Psoas muscle (tissue), 8 donors: Measurements from ENCODE around the gene DIPK1A. TPM values are rescaled to one million over a fixed set of nuclear protein-coding genes. Genes with fewer than 3 reads are reported as not detected.

Experiments used
- ATAC-seq, 4 donors: fragments of 200-7000 bp; cut with Tn5 transposase; one replicate each; pipeline ENCODE4 v1.9.1; 2020; ENCODE audit warnings: moderate library complexity in 3 of 4, mild to moderate bottlenecking in 2 of 4
- DNase-seq, 2 donors: peaks; one replicate each; pipeline ENCODE4 v3.0.0-alpha.2; 2020
- H3K27ac ChIP-seq: fragments of 200-600 bp; one replicate; pipeline ENCODE4 v1.8.0; 2022
- H3K27me3 ChIP-seq, 3 donors: fragments of 200-600 bp in 1 of 3; one replicate each; pipeline versions ENCODE4 v1.6.1 to v1.8.0; 2013 to 2022; ENCODE audit warnings: low read length in 2 of 3, mild to moderate bottlenecking in 2 of 3, moderate library complexity in 1 of 3; ENCODE audit not compliant: insufficient read depth in 3 of 3
- H3K36me3 ChIP-seq, 2 donors: fragments of 200-600 bp in 1 of 2; one replicate each; pipeline versions ENCODE4 v1.6.1 to v1.8.0; 2013 to 2022; ENCODE audit warnings: low read depth in 1 of 2, mild to moderate bottlenecking in 1 of 2, moderate library complexity in 1 of 2; ENCODE audit not compliant: insufficient read depth in 1 of 2
- H3K4me1 ChIP-seq: fragments of 200-600 bp; one replicate; pipeline ENCODE4 v1.8.0; 2022
- H3K4me3 ChIP-seq: fragments of 200-600 bp; one replicate; pipeline ENCODE4 v1.8.0; 2022; ENCODE audit warnings: mild to moderate bottlenecking
- H3K9me3 ChIP-seq: fragments of 200-600 bp; one replicate; pipeline ENCODE4 v1.8.0; 2022
- WGBS, 3 donors: extraction: QIAGEN DNeasy Blood & Tissue Kit; methylation state at CpG; one replicate each; pipeline versions ENCODE4 v1.1.6 to v1.1.7; 2013; 5-methylcytosine and 5-hydroxymethylcytosine counted together
- intact Hi-C, 2 donors: fragments of 100-400 bp; cut with DNase I; formaldehyde crosslinking; loops; one replicate each; pipeline versions ENCODE4 v1.11.0 to v1.14.2; 2022
- polyA plus RNA-seq, 3 donors: library from polyadenylated mRNA; stranded (reverse); fragments of 200-250 nt; gene quantifications; one replicate each; pipeline ENCODE4 v1.2.3, GENCODE V29; 2013
- total RNA-seq, 4 donors: library from RNA; stranded (reverse); fragmentation: NEBNext Ultra II Directional in 2 of 4; extraction: Animal tissue kit (Norgen Biotek cat#: 25700) in 2 of 4; gene quantifications; one replicate each; pipeline versions ENCODE4 v1.2.1 to v1.2.4, GENCODE V29; 2021 to 2023
- TF ChIP-seq, protein P1 (sequence below): fragments of 200-600 bp; IDR thresholded peaks from one replicate; pipeline ENCODE4 v1.8.0; 2022; ENCODE audit warnings: antibody characterized with exemption
- donor health status: healthy with polysubstance abuse.
- donor health status: DM: no; HTN: no; CAD: no; lungs with moderate emphysema.
- donor health status: Bipolar disorder and iron deficiency.
- donor health status: healthy.
- donor health status: DM: yes; HTN: yes; CAD: no.
- donor health status: DM: no; HTN: no; CAD: no.
- donor health status: DM: no; HTN: no; CAD: no.
- donor health status: DM: yes; HTN: yes; CAD: no.

DIPK1A gene
- total and polyA plus RNA-seq, 7 donors: 2.2 to 7.9 (median 5.7) TPM

DNA sequence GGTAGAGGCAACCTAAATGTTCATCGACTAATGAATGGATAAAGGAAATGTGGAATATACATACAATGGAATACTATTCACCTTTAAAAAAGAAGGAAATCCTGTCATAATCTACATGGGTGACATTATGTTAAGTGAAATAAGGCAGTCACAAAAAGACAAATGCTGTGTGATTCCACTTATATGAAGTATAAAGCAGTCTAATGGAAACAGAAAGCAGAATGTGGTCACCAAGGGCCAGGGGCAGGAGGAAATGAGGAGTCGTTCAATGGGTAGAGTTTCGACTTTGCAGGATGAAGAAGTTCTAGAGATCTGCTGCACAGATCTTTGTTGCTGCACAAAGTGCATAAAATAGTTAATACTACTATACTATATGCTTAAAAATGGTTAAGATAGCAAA lies 7.8 kb downstream of the DIPK1A start:
- intact Hi-C loops: no loop called here
- WGBS, 3 donors: 73 to 83% (median 81%) methylated on average over 3 of the region's 3 CpGs
- no peaks in the 10 kb centered on the region for H3K27me3 ChIP-seq
- H3K27ac ChIP-seq: peak overlapping the region; percentile 19
- H3K36me3 ChIP-seq: no peaks in the 10 kb centered on the region
- TF ChIP-seq, protein P1, sequence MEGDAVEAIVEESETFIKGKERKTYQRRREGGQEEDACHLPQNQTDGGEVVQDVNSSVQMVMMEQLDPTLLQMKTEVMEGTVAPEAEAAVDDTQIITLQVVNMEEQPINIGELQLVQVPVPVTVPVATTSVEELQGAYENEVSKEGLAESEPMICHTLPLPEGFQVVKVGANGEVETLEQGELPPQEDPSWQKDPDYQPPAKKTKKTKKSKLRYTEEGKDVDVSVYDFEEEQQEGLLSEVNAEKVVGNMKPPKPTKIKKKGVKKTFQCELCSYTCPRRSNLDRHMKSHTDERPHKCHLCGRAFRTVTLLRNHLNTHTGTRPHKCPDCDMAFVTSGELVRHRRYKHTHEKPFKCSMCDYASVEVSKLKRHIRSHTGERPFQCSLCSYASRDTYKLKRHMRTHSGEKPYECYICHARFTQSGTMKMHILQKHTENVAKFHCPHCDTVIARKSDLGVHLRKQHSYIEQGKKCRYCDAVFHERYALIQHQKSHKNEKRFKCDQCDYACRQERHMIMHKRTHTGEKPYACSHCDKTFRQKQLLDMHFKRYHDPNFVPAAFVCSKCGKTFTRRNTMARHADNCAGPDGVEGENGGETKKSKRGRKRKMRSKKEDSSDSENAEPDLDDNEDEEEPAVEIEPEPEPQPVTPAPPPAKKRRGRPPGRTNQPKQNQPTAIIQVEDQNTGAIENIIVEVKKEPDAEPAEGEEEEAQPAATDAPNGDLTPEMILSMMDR: no peak
- no peak for DNase-seq
- ATAC-seq: no peak
- H3K4me3 ChIP-seq: no peak overlapping the region
- H3K4me1 ChIP-seq: peaks cover 48% of the 10 kb centered on the region
- peaks cover 3% of the 10 kb centered on the region for H3K9me3 ChIP-seq

DNA sequence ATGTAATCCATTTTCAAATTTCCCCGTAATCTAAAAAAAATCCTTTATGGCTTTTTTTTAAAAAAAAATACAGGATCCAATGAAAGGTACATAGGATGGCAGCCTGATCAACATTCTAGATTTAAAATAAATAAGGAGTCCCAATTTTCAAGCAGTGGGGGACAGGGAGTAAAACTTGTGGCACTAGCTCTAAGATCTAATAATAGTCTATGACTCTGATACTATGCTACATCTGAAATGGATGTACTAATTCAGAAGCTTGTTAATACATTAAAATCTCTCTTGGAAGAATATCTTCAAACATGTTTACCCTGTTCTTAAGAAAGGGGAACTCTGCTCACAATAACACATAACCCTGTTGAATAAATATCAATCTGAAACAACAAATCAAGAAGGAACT lies 8.5 kb downstream of the DIPK1A start:
- Histone ChIP-seq H3K27me3 (no peaks in the 10 kb centered on the region), H3K36me3 (no peaks in the 10 kb centered on the region), H3K27ac (peak overlapping the region; percentile 19), H3K4me3 (no peak overlapping the region), H3K4me1 (peaks cover 40% of the 10 kb centered on the region), H3K9me3 (peaks cover 3% of the 10 kb centered on the region)
- ATAC-seq (peak; percentile 46 to 81 (median 60)), DNase-seq (no peak)
- TF ChIP-seq, protein P1: no peak
- intact Hi-C loops: no loop called here
- 97 to 100% (median 98%) methylated on average over 1 of the region's 1 CpG for WGBS, 3 donors

DNA sequence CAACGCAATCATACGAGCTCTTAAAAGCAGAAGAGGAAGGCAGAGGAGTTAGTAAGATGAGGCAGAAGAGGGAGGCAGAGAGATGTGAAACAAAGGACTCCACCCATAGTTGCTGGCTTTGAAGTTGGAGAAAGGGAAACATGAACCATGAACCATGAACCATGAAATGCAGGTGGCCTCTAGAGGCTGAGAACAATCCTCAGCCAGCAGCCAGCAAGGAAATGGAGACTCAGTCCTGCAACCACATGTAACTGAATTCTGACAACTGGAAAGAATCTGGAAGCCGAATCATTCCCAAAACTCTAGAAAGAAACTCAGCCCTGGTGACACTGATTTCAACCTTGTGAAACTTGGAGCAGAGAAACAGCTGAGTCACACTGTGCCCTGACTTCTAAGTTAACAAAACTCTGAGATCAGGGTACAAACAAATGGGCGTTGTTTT lies 10.1 kb downstream of the DIPK1A start:
- DNase-seq (no peak), ATAC-seq (peak in 3 of 4 donors; percentile 54 to 71 (median 57))
- no peak overlapping the region for H3K4me3 ChIP-seq
- 54 to 73% (median 61%) methylated on average over 4 of the region's 4 CpGs for WGBS, 3 donors
- intact Hi-C loops: no loop called here
- no peaks in the 10 kb centered on the region for H3K36me3 ChIP-seq
- peaks cover 25% of the 10 kb centered on the region for H3K4me1 ChIP-seq
- H3K27me3 ChIP-seq: no peaks in the 10 kb centered on the region
- TF ChIP-seq, protein P1: no peak
- peak overlapping the region; percentile 51 for H3K27ac ChIP-seq
- peaks cover 3% of the 10 kb centered on the region for H3K9me3 ChIP-seq

DNA sequence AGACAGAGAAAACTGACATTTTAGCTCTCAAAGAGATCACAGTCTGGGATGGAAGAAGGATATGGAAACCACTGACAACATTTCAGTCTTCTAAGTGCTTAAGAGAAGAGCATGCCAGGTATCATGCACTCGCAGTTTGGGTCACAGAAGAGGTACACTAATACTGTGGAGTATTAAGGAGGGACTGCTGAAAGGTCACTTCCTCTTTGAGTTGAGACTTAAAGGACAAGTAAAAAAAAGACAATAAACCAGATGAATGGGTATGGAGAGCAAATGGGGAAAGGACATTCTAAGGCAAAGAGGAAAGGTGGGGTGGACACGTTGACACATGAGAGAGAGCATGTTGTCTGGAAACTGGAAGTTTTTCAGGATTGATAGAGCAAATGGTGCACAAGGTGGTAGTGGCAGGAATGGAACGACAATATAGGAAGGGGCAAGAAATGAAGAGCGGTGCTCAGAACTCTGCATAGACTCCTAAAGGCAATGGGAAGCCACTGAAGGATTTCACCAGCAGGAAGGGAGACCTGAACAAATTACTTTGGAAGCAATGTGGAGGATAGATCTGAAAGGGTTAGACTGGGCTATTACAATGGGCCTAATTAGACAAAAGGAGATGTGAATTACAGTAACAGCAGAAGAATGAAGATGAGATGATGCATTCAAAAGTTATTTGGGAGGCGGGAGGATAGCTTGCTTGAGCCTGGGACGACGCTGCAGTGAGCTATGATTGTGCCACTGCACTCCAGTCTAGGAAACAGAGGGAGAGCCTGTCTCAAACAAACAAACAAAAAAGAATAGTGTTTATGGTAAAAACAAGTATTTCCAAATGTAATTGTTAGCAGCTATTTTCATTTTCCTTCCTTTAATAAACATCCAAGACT lies 11.1 kb downstream of the DIPK1A start:
- TF ChIP-seq, protein P1: no peak
- H3K4me3 ChIP-seq: no peak overlapping the region
- whole genome bisulfite sequencing, 3 donors: 80 to 91% (median 82%) methylated on average over 7 of the region's 7 CpGs
- peaks cover 25% of the 10 kb centered on the region for H3K4me1 ChIP-seq
- H3K36me3 ChIP-seq: no peaks in the 10 kb centered on the region
- ATAC-seq (no peak), DNase-seq (no peak)
- intact Hi-C loops: no loop called here
- no peak overlapping the region for H3K27ac ChIP-seq
- H3K27me3 ChIP-seq: no peaks in the 10 kb centered on the region
- peaks cover 3% of the 10 kb centered on the region for H3K9me3 ChIP-seq
